Endothelial cell of umbilical vein (primary cell): Measurements from ENCODE around the gene TMEM33. TPM values are rescaled to one million over a fixed set of nuclear protein-coding genes. Genes with fewer than 3 reads are reported as not detected.

Source experiments
- BruUV-seq: library from RNA; stranded (reverse); fragments of 400-500 nt; replicated peaks from 2 replicates; lab custom pipeline; 2021; lab: Mats Ljungman, UMichigan
- CTCF ChIA-PET: fragments of 300-600, 350-600 bp; sonication (Branson Sonifier 250); formaldehyde crosslinking; loops from one replicate; lab custom pipeline; 2021; ENCODE audit warnings: antibody characterized with exemption, inconsistent platforms; lab: Charles Lee
- POLR2A ChIA-PET: fragments of 300-600, 350-600 bp; sonication (Branson Sonifier 250); formaldehyde crosslinking; loops from one replicate; lab custom pipeline; 2021; ENCODE audit warnings: antibody characterized with exemption, inconsistent platforms; lab: Charles Lee
- DNase-seq: peaks from one replicate; pipeline ENCODE4 v3.0.0-alpha.2; 2011; ENCODE audit warnings: low read depth, low spot score
- FAIRE-seq: peaks from 2 replicates; lab custom pipeline; 2011; peaks lifted over from hg19 to GRCh38; lab: Jason Lieb, UNC
- H2AFZ ChIP-seq: 2 replicates; pipeline ENCODE4 v1.6.0; 2012; ENCODE audit warnings: low read depth, low read length, control low read depth, inconsistent platforms
- H3K27ac ChIP-seq: 2 replicates; pipeline ENCODE4 v1.5.1; 2011; ENCODE audit warnings: low read depth, mild to moderate bottlenecking, control low read depth, low read length, moderate library complexity; ENCODE audit not compliant: insufficient read depth
- H3K27me3 ChIP-seq, 2 experiments: 2 replicates each; pipeline versions ENCODE4 v1.6.0 to v1.6.1; 2011; ENCODE audit warnings: low read length in 2 of 2, mixed read lengths in 1 of 2; ENCODE audit not compliant: control insufficient read depth in 2 of 2, insufficient read depth in 2 of 2
- H3K36me3 ChIP-seq, 2 experiments: 2 replicates in 1 of 2; 3 replicates in 1 of 2; pipeline ENCODE4 v1.5.1; 2011; ENCODE audit warnings: low read length in 2 of 2, mild to moderate bottlenecking in 1 of 2, moderate library complexity in 1 of 2; ENCODE audit not compliant: control insufficient read depth in 2 of 2, insufficient read depth in 2 of 2; ENCODE audit errors: extremely low read depth in 1 of 2
- H3K4me1 ChIP-seq: 3 replicates; pipeline ENCODE4 v1.5.1; 2011; ENCODE audit warnings: mild to moderate bottlenecking, low read length; ENCODE audit not compliant: control insufficient read depth, insufficient read depth; ENCODE audit errors: extremely low read depth
- H3K4me2 ChIP-seq: 2 replicates; pipeline ENCODE4 v1.6.1; 2011; ENCODE audit warnings: low read length, control low read depth, mixed read lengths; ENCODE audit not compliant: insufficient read depth
- H3K4me3 ChIP-seq, 3 experiments: fragments of 200-600 bp in 1 of 3; sonication (generic), shearing (Covaris generic) in 1 of 3; replicated peaks in 1 of 3; 2 replicates each; pipeline ENCODE4 v1.5.1; 2011 to 2016; ENCODE audit warnings: control low read depth in 3 of 3, low read length in 3 of 3, mild to moderate bottlenecking in 2 of 3, inconsistent platforms in 1 of 3, low read depth in 1 of 3, moderate library complexity in 1 of 3; ENCODE audit not compliant: insufficient read depth in 1 of 3
- H3K79me2 ChIP-seq: 2 replicates; pipeline ENCODE4 v1.6.0; 2012; ENCODE audit warnings: low read length, inconsistent platforms; ENCODE audit not compliant: control insufficient read depth, insufficient read depth
- H3K9ac ChIP-seq: replicated peaks from 2 replicates; pipeline ENCODE3; 2011; ENCODE audit warnings: low read length, control low read depth; ENCODE audit not compliant: insufficient read depth; ENCODE audit errors: extremely low read depth
- H3K9me1 ChIP-seq: replicated peaks from 3 replicates; pipeline ENCODE4 v1.6.0; 2011; ENCODE audit warnings: mild to moderate bottlenecking, low read length; ENCODE audit not compliant: control insufficient read depth, insufficient read depth; ENCODE audit errors: extremely low read depth
- H3K9me3 ChIP-seq: replicated peaks from 2 replicates; pipeline ENCODE4 v1.5.1; 2012; ENCODE audit warnings: low read length, inconsistent platforms; ENCODE audit not compliant: control insufficient read depth, insufficient read depth
- H4K20me1 ChIP-seq: replicated peaks from 2 replicates; pipeline ENCODE3; 2011; ENCODE audit warnings: mild to moderate bottlenecking, low read length; ENCODE audit not compliant: control insufficient read depth, insufficient read depth; ENCODE audit errors: extremely low read depth
- EZH2 ChIP-seq: IDR thresholded peaks from 2 replicates; pipeline ENCODE4 v1.6.1; 2012; ENCODE audit warnings: borderline replicate concordance, low read depth, mild to moderate bottlenecking, moderate library complexity, low read length, inconsistent platforms; ENCODE audit not compliant: severe bottlenecking
- FOS ChIP-seq: IDR thresholded peaks from 2 replicates; pipeline ENCODE4 v1.6.1; 2011; ENCODE audit warnings: mild to moderate bottlenecking, low read length, moderate library complexity, borderline replicate concordance; ENCODE audit not compliant: insufficient read depth
- GATA2 ChIP-seq: IDR thresholded peaks from 2 replicates; pipeline ENCODE4 v1.7.0; 2011; ENCODE audit warnings: low read depth, mild to moderate bottlenecking, moderate library complexity, mixed read lengths, low read length; ENCODE audit not compliant: insufficient read length, insufficient read depth
- JUN ChIP-seq: IDR thresholded peaks from 2 replicates; pipeline ENCODE4 v1.6.1; 2011; ENCODE audit warnings: borderline replicate concordance, low read depth; ENCODE audit not compliant: insufficient read length, insufficient read depth
- MYC ChIP-seq: IDR thresholded peaks from one replicate; pipeline ENCODE4 v1.6.1; 2011; ENCODE audit warnings: mild to moderate bottlenecking, low read depth, low read length
- POLR2A ChIP-seq: IDR thresholded peaks from 2 replicates; pipeline ENCODE4 v1.6.1; 2012; ENCODE audit warnings: low read depth, mild to moderate bottlenecking, control low read depth, low read length
- POLR2AphosphoS5 ChIP-seq: IDR thresholded peaks from 2 replicates; pipeline ENCODE4 v1.6.1; 2012; ENCODE audit warnings: low read depth, mild to moderate bottlenecking, control low read depth, low read length, moderate library complexity; ENCODE audit not compliant: insufficient read depth
- dilution Hi-C: fragments of 300-500 bp; cut with MboI; formaldehyde crosslinking; loops from one replicate; pipeline ENCODE4 v1.15.0; 2019; ENCODE audit warnings: low sequenced_read_pairs; ENCODE audit not compliant: extremely low pct_ligation_motif_present
- intact Hi-C: fragments of 100-400 bp; cut with micrococcal nuclease; formaldehyde crosslinking; loops from one replicate; pipeline ENCODE4 v1.10.0; 2022
- polyA plus RNA-seq, 4 experiments: library from polyadenylated mRNA; depleted of rRNA in 3 of 4; stranded (reverse) in 3 of 4; unstranded in 1 of 4; fragments of >200 nt; gene quantifications; 2 replicates each; pipeline versions ENCODE4 v1.2.1 to v1.2.3, GENCODE V29; 2011 to 2012; ENCODE audit warnings: missing spikeins in 1 of 4
- total RNA-seq: library from RNA; stranded (reverse); gene quantifications from 2 replicates; pipeline ENCODE4 v1.2.3, GENCODE V29; 2021
- TF ChIP-seq, protein P1 (sequence below), 2 donors: IDR thresholded peaks; 1 replicate in 1 of 2; 2 replicates in 1 of 2; pipeline ENCODE4 v1.5.1; 2011; ENCODE audit warnings: low read length in 2 of 2, mild to moderate bottlenecking in 2 of 2, moderate library complexity in 2 of 2, control low read depth in 1 of 2, inconsistent platforms in 1 of 2, low read depth in 1 of 2; ENCODE audit not compliant: insufficient read depth in 1 of 2; ENCODE audit errors: extremely low read depth in 1 of 2
- TF ChIP-seq, protein P2 (sequence below): IDR thresholded peaks from 2 replicates; pipeline ENCODE4 v1.6.1; 2011; ENCODE audit not compliant: insufficient read depth, insufficient read length

TMEM33 gene
- total and polyA plus RNA-seq, 2 donors (not counting 3 experiments of a cell fraction or from before 2014, with no cell fraction given), result 52.9 to 60.1 TPM

DNA sequence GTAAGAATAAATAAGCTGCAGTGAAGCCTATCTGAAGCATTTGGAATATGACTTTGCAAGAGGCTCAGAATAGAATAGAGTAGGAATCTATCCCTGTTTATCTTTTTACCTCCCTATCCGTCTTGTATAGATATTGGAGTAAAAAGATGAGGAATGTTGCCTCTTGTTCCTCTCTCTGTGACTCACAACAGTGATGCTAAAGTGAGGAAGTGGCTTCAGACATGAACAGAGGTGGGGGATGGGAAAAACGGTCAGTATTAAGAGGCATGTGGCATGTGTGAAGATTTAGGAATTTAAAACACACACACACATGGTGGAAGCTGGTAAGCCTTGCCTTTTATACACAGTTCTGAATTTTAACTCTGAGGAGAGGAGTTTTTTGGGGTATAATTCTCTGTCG lies 42.5 kb downstream of the TMEM33 start:
- Histone ChIP-seq H3K4me2 (no peak overlapping the region), H4K20me1 (no peaks in the 10 kb centered on the region), H3K4me1 (no peaks in the 10 kb centered on the region), H3K9ac (no peak overlapping the region), H3K27me3 (no peaks in the 10 kb centered on the region), H2AFZ (no peak overlapping the region), H3K79me2 (no peaks in the 10 kb centered on the region), H3K4me3 (no peak overlapping the region), H3K9me3 (no peaks in the 10 kb centered on the region), H3K27ac (no peak overlapping the region), H3K9me1 (no peaks in the 10 kb centered on the region), H3K36me3 (no peaks in the 10 kb centered on the region)
- CTCF ChIA-PET, result interaction anchor here (1.1 to 1.5 kb wide), 2 partner anchors 11 to 14 kb away, joined by 3 to 5 read pairs; no protein-coding TSS in a partner anchor
- FAIRE-seq (no peak), DNase-seq (no peak)
- POLR2A ChIA-PET, result no interaction called here
- TF ChIP-seq JUN (no peak), EZH2 (no peak), MYC (no peak), FOS (no peak), POLR2A (no peak), POLR2AphosphoS5 (no peak), GATA2 (no peak)
- TF ChIP-seq, protein P1, sequence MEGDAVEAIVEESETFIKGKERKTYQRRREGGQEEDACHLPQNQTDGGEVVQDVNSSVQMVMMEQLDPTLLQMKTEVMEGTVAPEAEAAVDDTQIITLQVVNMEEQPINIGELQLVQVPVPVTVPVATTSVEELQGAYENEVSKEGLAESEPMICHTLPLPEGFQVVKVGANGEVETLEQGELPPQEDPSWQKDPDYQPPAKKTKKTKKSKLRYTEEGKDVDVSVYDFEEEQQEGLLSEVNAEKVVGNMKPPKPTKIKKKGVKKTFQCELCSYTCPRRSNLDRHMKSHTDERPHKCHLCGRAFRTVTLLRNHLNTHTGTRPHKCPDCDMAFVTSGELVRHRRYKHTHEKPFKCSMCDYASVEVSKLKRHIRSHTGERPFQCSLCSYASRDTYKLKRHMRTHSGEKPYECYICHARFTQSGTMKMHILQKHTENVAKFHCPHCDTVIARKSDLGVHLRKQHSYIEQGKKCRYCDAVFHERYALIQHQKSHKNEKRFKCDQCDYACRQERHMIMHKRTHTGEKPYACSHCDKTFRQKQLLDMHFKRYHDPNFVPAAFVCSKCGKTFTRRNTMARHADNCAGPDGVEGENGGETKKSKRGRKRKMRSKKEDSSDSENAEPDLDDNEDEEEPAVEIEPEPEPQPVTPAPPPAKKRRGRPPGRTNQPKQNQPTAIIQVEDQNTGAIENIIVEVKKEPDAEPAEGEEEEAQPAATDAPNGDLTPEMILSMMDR (IDR thresholded peaks at IDR 0.05; ENCODE audit: extremely low read depth in 1 of 2, insufficient read depth in 1 of 2, low read depth in 1 of 2, low read length in 2 of 2), result no peak
- TF ChIP-seq, protein P2, sequence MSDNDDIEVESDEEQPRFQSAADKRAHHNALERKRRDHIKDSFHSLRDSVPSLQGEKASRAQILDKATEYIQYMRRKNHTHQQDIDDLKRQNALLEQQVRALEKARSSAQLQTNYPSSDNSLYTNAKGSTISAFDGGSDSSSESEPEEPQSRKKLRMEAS, result no peak
- intact Hi-C loops (no loop called here), dilution Hi-C loops (no loop called here)
- BruUV-seq, result no TSS peak
